Measurements from ENCODE around the gene UXS1. TPM values are rescaled to one million over a fixed set of nuclear protein-coding genes. Genes with fewer than 3 reads are reported as not detected.
A peak's percentile ranks its signal among the peaks of the same experiment; 100 is the strongest.

The UXS1 gene
- total and polyA plus RNA-seq, 9 of the 15 experiments (the other 6 are each of a cell fraction or from before 2014, with no cell fraction given), result 5.8 to 25.8 (median 15.0) TPM

GRCh38 chr2:106193690-106193976 lies 468 bp downstream of the UXS1 start (continued):
- TF ChIP-seq UBTF (IDR thresholded peaks at IDR 0.05; ENCODE audit: borderline replicate concordance in 1 of 2, low read depth in 2 of 2, low read length in 2 of 2) (0 out of 4 replicates have a peak, but pooled peaks of 1 of the 2 experiments have one; percentile 19), ZNF23 (CRISPR knock-in tag; IDR thresholded peaks at IDR 0.05) (no peak), FOXP1 (CRISPR knock-in tag; IDR thresholded peaks at IDR 0.05) (peak; percentile 70; the same call in 1 of the 2 replicates), XRCC4 (IDR thresholded peaks at IDR 0.05; ENCODE audit: extremely low read depth, insufficient read depth, insufficient read length) (no peak), SIRT6 (IDR thresholded peaks at IDR 0.05; ENCODE audit: low read depth, low read length) (no peak), RREB1 (CRISPR knock-in tag; IDR thresholded peaks at IDR 0.05) (no peak), JUND (IDR thresholded peaks at IDR 0.05; ENCODE audit: borderline replicate concordance, low read depth, low read length) (no peak), JUND (tag; IDR thresholded peaks at IDR 0.05; ENCODE audit: borderline replicate concordance, low read depth, low read length) (no peak), MEIS2 (IDR thresholded peaks at IDR 0.05; ENCODE audit: partially characterized antibody) (no peak), PCBP2 (IDR thresholded peaks at IDR 0.05; ENCODE audit: low read depth, low read length, poor library complexity, severe bottlenecking) (no peak), ZNF740 (CRISPR knock-in tag; IDR thresholded peaks at IDR 0.05) (no peak), ZNF740 (tag; IDR thresholded peaks at IDR 0.05) (no peak), E2F5 (CRISPR knock-in tag; IDR thresholded peaks at IDR 0.05) (no peak), MTA3 (IDR thresholded peaks at IDR 0.05; ENCODE audit: borderline replicate concordance) (0 out of 2 replicates have a peak, but pooled peaks have one; percentile 19), HNRNPK (IDR thresholded peaks at IDR 0.05; ENCODE audit: low read depth, low read length, poor library complexity, severe bottlenecking) (no peak), DPF2 (IDR thresholded peaks at IDR 0.05) (no peak)

Data from K562 (cell line).